Superior temporal gyrus (tissue), 1 donor: ENCODE measurements around the gene LMAN1L.
A peak's percentile ranks its signal among the peaks of the same experiment; 100 is the strongest.
"Not testable (repeated sequence)": the region's sequence is repeated elsewhere in the genome, so short reads cannot be mapped to it uniquely, and the experiment has no call there.

Experiments
- DNase-seq: peaks from one replicate; pipeline ENCODE4 v3.0.0-alpha.2; 2016; ENCODE audit errors: extremely low spot score

LMAN1L gene

GRCh38 chr15:74782259-74783071, 30.2 kb upstream of the LMAN1L start:
- no peak for DNase-seq

- DNase-seq: no peak
These were observed 29.4 kb upstream of the LMAN1L start for GRCh38 chr15:74783072-74783807.

GRCh38 chr15:74783808-74784175, 28.8 kb upstream of the LMAN1L start:
- DNase-seq: no peak

- no peak for DNase-seq
These were observed 28.0 kb upstream of the LMAN1L start for GRCh38 chr15:74784426-74785193.

- no peak for DNase-seq
These were observed 27.2 kb upstream of the LMAN1L start for GRCh38 chr15:74785194-74786032.

GRCh38 chr15:74786081-74786480, 26.6 kb upstream of the LMAN1L start:
- DNase-seq: not testable (repeated sequence)

GRCh38 chr15:74786551-74787165, 26.0 kb upstream of the LMAN1L start:
- no peak for DNase-seq

- DNase-seq: peak; percentile 60
These were observed 25.2 kb upstream of the LMAN1L start for GRCh38 chr15:74787251-74788041.

GRCh38 chr15:74788042-74788682, 24.5 kb upstream of the LMAN1L start:
- no peak for DNase-seq

- no peak for DNase-seq
These were observed 23.9 kb upstream of the LMAN1L start for GRCh38 chr15:74788683-74789151.

- no peak for DNase-seq
These were observed 23.4 kb upstream of the LMAN1L start for GRCh38 chr15:74789171-74789631.

- no peak for DNase-seq
These were observed 22.9 kb upstream of the LMAN1L start for GRCh38 chr15:74789741-74790079.

- DNase-seq: peak; percentile 69
These were observed 22.3 kb upstream of the LMAN1L start for GRCh38 chr15:74790080-74790916.

- no peak for DNase-seq
These were observed 21.6 kb upstream of the LMAN1L start for GRCh38 chr15:74791007-74791406.

- DNase-seq: no peak
These were observed 21.0 kb upstream of the LMAN1L start for GRCh38 chr15:74791667-74792066.

GRCh38 chr15:74792227-74793016, 20.2 kb upstream of the LMAN1L start:
- no peak for DNase-seq

GRCh38 chr15:74793135-74794028, 19.3 kb upstream of the LMAN1L start:
- DNase-seq: no peak
